Hepatocyte (in vitro differentiated cells): ENCODE measurements around the gene TCEAL1.

Source experiments
- EZH2 ChIP-seq: fragments of 200-600 bp; sonication (generic); IDR thresholded peaks from 2 replicates; pipeline ENCODE4 v1.6.1; 2016; ENCODE audit warnings: antibody characterized with exemption, mild to moderate bottlenecking, borderline replicate concordance
- TF ChIP-seq, protein P1 (sequence below): fragments of 200-600 bp; sonication (generic); IDR thresholded peaks from 2 replicates; pipeline ENCODE4 v1.5.1; 2016; ENCODE audit warnings: antibody characterized with exemption, mild to moderate bottlenecking; ENCODE audit not compliant: poor library complexity

DNA sequence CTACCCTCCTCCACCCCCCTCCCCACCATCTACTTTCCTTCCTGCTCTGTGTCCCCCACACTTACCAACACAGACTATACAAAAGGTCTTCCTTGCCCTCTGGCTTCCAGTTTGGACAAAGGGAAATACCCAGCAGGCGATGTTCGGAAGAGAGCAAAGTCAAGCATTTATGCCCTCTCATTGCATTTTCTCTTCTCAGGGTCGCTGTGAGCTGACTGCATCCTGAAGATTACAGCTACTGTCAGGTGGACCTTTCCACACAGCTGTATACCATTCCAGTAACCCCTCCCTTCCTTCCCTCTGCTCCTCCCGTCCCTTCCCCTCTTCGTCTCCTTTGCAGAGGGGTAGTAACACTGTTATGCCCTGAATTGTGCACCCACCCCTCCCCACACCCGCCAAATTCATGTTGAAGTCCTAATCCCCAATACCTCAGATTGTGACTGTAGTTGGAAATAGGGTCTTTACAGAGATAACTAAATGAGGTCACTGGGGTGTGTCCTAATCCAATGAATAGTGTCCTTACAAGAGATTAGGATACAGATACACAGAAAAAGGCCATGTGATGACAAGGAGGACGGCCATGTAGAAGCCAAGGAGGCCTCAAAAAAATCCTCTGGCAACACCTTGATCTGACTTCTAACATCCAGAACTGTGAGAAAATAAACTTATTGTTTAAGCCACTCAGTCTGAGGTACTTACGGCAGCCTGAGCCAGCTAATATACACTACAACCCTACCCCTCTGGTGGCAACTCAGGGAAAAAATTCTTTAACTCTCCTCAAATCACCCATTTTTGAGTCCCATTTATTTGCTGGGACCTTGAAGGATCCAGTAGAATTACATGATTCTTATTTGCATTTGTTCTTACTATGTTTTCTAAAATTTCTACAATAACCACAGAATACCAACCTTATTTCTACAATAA lies 46.0 kb downstream of the TCEAL1 start:
- TF ChIP-seq EZH2: no peak
- TF ChIP-seq, protein P1, sequence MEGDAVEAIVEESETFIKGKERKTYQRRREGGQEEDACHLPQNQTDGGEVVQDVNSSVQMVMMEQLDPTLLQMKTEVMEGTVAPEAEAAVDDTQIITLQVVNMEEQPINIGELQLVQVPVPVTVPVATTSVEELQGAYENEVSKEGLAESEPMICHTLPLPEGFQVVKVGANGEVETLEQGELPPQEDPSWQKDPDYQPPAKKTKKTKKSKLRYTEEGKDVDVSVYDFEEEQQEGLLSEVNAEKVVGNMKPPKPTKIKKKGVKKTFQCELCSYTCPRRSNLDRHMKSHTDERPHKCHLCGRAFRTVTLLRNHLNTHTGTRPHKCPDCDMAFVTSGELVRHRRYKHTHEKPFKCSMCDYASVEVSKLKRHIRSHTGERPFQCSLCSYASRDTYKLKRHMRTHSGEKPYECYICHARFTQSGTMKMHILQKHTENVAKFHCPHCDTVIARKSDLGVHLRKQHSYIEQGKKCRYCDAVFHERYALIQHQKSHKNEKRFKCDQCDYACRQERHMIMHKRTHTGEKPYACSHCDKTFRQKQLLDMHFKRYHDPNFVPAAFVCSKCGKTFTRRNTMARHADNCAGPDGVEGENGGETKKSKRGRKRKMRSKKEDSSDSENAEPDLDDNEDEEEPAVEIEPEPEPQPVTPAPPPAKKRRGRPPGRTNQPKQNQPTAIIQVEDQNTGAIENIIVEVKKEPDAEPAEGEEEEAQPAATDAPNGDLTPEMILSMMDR: no peak
